ENCODE results near the gene LFNG. TPM values are rescaled to one million over a fixed set of nuclear protein-coding genes. Genes with fewer than 3 reads are reported as not detected.

The LFNG gene
- total and polyA plus RNA-seq, 3 experiments from 2014 or later, result 2.0 to 30.8 (median 28.0) TPM

DNA sequence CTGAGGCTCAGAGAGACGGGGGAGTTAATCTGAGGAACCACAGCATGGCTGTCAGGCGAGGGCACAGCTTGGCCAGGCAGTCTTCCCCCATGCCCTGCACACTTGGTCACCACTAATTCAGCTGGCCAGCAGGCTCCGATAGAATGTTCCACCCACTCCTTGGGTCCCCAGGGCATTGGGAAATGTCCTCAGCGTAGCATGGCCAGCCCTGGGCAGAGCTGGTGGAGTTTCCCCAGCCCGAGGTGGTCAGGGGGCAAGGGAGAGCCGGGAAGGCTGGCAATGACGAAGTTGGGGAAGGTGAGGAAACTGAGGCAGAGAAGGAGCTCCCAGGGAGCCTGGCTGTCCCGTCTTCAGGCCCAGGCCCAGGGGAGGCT lies 31.3 kb upstream of the LFNG start:
- H3K27ac ChIP-seq (ENCODE audit: low read depth, low read length), result no peak overlapping the region
- Mint-ChIP-seq H3K9me3 (no peaks in the 10 kb centered on the region), H3K36me3 (peaks cover 0 to 2% (median 0%) of the 10 kb centered on the region in 3 donors), H3K27me3 (peaks cover 0 to 3% of the 10 kb centered on the region in 2 donors), H3K4me1 (peaks cover 0 to 4% (median 2%) of the 10 kb centered on the region in 3 donors), H3K4me3 (no peak overlapping the region), H3K27ac (peak overlapping the region in 2 of 8 donors; percentile 54 to 69)
- no peaks in the 10 kb centered on the region for H3K4me1 ChIP-seq (ENCODE audit: insufficient read depth, low read length)
- H3K36me3 ChIP-seq (ENCODE audit: insufficient read depth, low read length), result no peaks in the 10 kb centered on the region
- H3K9me3 ChIP-seq (ENCODE audit: low read length), result no peaks in the 10 kb centered on the region
- no peak overlapping the region for H3K4me3 ChIP-seq (ENCODE audit: low read length)
- no peak for DNase-seq
- POLR2A ChIA-PET, result no interaction called here
- CTCF ChIA-PET, result interaction anchor here (1.4 to 2.1 kb wide), 2 partner anchors 10 to 19 kb away, joined by 5 read pairs; no protein-coding TSS in a partner anchor
- H3K27me3 ChIP-seq (ENCODE audit: insufficient read depth, low read length, poor library complexity, severe bottlenecking), result no peaks in the 10 kb centered on the region

DNA sequence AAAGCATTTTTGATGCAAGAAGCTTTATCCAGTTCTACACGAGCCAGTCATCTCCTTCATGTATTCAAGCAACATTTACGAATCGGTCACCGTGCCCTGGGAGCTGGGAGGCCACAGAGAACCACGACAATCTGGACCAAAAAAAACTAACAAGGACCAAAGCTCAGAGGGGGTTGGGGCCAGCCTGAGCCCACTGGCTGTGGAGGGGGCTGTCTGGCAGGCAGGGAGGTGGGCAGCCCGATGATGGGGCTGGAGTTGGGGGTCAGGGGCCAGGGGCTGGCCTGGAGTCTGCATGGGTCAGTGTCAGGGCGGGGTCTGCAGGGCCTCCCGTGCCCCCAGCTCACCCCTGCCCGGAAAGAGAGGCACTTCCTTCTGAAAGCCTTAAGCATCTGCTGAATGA lies 30.9 kb upstream of the LFNG start:
- peaks cover 0 to 3% of the 10 kb centered on the region in 2 donors for H3K27me3 Mint-ChIP-seq
- peak overlapping the region in 3 of 8 donors; percentile 30 to 82 (median 69) for H3K27ac Mint-ChIP-seq
- Histone ChIP-seq H3K4me3 (ENCODE audit: low read length) (no peak overlapping the region), H3K36me3 (ENCODE audit: insufficient read depth, low read length) (no peaks in the 10 kb centered on the region), H3K4me1 (ENCODE audit: insufficient read depth, low read length) (no peaks in the 10 kb centered on the region), H3K27me3 (ENCODE audit: insufficient read depth, low read length, poor library complexity, severe bottlenecking) (no peaks in the 10 kb centered on the region), H3K27ac (ENCODE audit: low read depth, low read length) (no peak overlapping the region), H3K9me3 (ENCODE audit: low read length) (no peaks in the 10 kb centered on the region)
- H3K4me1 Mint-ChIP-seq, result peaks cover 0 to 4% (median 2%) of the 10 kb centered on the region in 3 donors
- H3K36me3 Mint-ChIP-seq, result peaks cover 0 to 2% (median 0%) of the 10 kb centered on the region in 3 donors
- ChIA-PET CTCF (interaction anchor here (2.1 kb wide), 1 partner anchor 11 kb away, joined by 5 read pairs; no protein-coding TSS in a partner anchor), POLR2A (no interaction called here)
- H3K9me3 Mint-ChIP-seq, result no peaks in the 10 kb centered on the region
- no peak overlapping the region for H3K4me3 Mint-ChIP-seq
- DNase-seq, result no peak

DNA sequence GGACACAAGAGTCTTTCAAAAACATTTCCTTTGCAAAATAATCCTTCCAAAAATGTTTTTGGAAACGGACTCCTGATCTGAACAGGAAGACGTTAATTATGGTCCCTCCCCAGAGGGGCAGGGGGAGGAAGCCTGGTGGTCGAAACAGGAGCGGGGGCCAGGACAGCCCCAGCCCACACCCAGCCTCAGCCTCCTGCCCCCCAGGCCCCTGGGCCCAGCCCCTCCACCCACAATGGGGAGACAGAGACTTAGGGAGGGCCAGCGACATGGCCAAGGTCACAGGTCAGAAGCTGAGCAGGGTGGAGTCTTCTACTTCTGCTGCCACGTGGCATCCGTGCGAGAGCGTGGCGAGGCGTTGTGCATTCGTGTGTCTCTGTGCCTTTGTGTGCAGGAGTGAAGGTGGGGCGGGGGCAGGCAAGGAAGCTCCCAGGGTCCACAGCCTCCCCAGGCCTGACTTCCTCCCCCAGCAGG lies 29.4 kb upstream of the LFNG start:
- Histone ChIP-seq H3K27ac (ENCODE audit: low read depth, low read length) (no peak overlapping the region), H3K4me3 (ENCODE audit: low read length) (no peak overlapping the region), H3K27me3 (ENCODE audit: insufficient read depth, low read length, poor library complexity, severe bottlenecking) (no peaks in the 10 kb centered on the region), H3K36me3 (ENCODE audit: insufficient read depth, low read length) (no peaks in the 10 kb centered on the region), H3K9me3 (ENCODE audit: low read length) (no peaks in the 10 kb centered on the region), H3K4me1 (ENCODE audit: insufficient read depth, low read length) (no peaks in the 10 kb centered on the region)
- Mint-ChIP-seq H3K27me3 (peaks cover 0 to 2% of the 10 kb centered on the region in 2 donors), H3K36me3 (peaks cover 0 to 2% (median 0%) of the 10 kb centered on the region in 3 donors), H3K4me3 (no peak overlapping the region), H3K9me3 (no peaks in the 10 kb centered on the region), H3K4me1 (peaks cover 0 to 4% (median 2%) of the 10 kb centered on the region in 3 donors), H3K27ac (no peak overlapping the region)
- DNase-seq, result no peak
- ChIA-PET CTCF (no interaction called here), POLR2A (no interaction called here)

DNA sequence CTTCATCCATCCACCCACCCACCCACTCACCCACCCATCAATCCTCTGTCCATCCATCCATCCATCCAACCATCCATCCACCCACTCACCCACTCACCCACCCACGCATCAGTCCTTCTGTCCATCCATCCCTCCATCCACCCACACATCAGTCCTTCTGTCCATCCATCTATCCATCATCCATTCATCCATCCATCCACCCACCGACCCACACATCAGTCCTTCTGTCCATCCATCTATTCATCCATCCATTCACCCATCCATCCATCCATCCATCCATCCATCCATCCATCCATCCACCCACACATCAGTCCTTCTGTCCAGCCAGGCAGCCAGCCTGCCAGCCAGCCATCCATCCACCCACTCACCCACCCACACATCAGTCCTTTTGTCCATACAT lies 27.5 kb upstream of the LFNG start:
- Histone ChIP-seq H3K4me1 (ENCODE audit: insufficient read depth, low read length) (no peaks in the 10 kb centered on the region), H3K36me3 (ENCODE audit: insufficient read depth, low read length) (no peaks in the 10 kb centered on the region), H3K9me3 (ENCODE audit: low read length) (no peaks in the 10 kb centered on the region), H3K4me3 (ENCODE audit: low read length) (no peak overlapping the region), H3K27me3 (ENCODE audit: insufficient read depth, low read length, poor library complexity, severe bottlenecking) (peaks cover 1% of the 10 kb centered on the region), H3K27ac (ENCODE audit: low read depth, low read length) (no peak overlapping the region)
- H3K4me3 Mint-ChIP-seq, result no peak overlapping the region
- peaks cover 5 to 6% of the 10 kb centered on the region in 2 donors for H3K27me3 Mint-ChIP-seq
- H3K36me3 Mint-ChIP-seq, result peaks cover 0 to 2% (median 0%) of the 10 kb centered on the region in 3 donors
- no peak for DNase-seq
- H3K27ac Mint-ChIP-seq, result no peak overlapping the region
- POLR2A ChIA-PET, result interaction anchor here (0.5 kb wide), 1 partner anchor 339 kb away, joined by 5 read pairs; no protein-coding TSS in a partner anchor
- H3K4me1 Mint-ChIP-seq, result peaks cover 0 to 4% (median 2%) of the 10 kb centered on the region in 3 donors
- H3K9me3 Mint-ChIP-seq, result no peaks in the 10 kb centered on the region
- CTCF ChIA-PET, result no interaction called here

DNA sequence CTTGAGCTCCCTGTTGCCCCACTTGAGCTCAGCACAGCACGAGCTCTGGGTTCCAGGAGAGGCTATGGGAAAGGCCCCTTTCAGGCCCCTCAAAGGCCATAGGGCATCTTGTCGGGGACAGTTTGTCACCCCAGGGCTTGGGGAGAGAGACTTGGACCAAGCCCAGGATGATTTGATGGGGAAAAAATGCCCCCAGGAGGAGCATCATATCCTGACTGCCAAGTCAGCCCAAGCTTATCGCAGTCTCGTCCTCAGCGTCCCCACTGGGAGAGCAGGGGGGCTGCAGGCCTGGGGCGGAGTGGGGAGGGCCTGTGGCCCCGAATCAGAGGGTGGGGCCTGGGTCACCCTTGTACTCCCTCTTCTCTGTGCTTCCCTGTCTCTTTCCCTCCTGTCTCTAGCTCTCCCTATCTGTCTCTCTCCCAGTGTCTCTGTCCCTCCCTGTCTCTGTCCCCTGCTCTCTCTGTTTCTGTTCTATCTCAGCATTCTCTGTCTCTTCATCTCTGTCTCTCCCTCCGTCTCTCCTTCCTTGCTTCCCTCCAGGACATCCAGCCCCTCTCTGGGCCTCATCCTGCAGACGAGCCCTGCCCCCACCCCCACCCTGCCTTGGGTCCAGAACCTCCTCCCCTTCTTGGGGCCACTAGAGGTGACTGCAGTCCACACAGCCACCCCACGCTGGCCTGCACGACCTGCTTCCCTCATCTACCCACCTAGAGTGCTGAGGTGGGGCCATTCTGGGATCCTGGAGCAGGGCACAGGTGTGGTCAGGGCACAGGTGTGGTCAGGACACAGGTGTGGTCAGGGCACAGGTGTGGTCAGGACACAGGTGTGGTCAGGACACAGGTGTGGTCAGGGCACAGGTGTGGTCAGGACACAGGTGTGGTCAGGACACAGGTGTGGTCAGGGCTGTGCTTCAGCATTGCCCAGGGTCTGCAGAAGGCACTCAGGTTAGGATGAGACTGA lies 26.1 kb upstream of the LFNG start:
- POLR2A ChIA-PET, result no interaction called here

DNA sequence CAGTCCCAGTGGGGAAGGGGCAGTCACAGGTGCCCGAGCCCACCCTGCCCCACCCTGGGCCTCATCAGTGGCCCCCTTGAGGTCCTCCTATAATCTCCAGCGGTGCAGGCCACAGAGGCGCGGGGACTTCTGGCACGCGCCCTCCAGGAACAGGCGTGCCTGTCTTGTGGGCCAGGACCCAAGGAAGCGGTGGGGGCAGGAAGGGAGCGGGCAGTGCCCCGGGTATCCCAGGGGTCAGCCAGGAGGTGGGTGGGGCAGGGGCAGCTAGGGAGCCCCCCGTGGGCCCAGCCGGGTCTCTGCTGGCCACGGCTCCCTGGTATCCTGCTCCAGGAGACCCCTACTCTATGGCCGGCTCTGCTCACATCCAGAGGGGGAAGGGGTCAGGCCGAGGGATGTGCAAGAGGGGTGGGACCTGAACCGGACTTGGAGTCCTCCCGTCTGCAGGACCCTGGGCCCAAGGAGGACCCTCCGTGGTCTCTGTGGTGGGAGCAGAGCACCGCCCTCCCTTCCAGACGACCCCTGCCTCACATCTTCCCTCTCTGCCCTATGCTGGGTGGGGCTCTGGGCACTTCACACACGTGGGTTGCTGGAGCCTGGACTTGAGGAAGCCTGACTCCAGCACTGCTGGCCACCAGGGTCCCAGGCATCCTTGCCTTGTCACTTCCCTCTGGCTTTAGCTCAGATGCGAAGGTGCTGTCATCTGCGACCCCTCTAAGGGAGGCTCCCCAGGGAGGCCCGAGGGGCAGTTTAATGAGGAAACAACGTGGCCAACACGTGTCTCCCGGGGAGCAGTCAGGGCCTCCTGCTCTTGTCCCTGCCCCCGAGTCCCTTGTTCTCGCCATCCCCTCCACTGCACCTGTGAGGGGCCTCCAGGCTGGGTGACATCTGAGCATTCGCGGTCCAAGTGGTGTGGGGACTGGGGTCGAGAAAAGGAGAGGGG lies 25.1 kb upstream of the LFNG start:
- ChIA-PET POLR2A (interaction anchor here (0.6 to 0.7 kb wide), 2 partner anchors 472 to 589 kb away, joined by 3 to 4 read pairs; no protein-coding TSS in a partner anchor), CTCF (no interaction called here)
- no peaks in the 10 kb centered on the region for H3K36me3 ChIP-seq (ENCODE audit: insufficient read depth, low read length)
- H3K9me3 ChIP-seq (ENCODE audit: low read length), result no peaks in the 10 kb centered on the region
- H3K27me3 ChIP-seq (ENCODE audit: insufficient read depth, low read length, poor library complexity, severe bottlenecking), result peaks cover 4% of the 10 kb centered on the region
- no peak for DNase-seq
- no peak overlapping the region for H3K27ac ChIP-seq (ENCODE audit: low read depth, low read length)
- no peak overlapping the region for H3K4me3 ChIP-seq (ENCODE audit: low read length)
- peaks cover 3 to 10% of the 10 kb centered on the region in 2 donors for H3K27me3 Mint-ChIP-seq
- H3K4me1 Mint-ChIP-seq, result no peaks in the 10 kb centered on the region
- H3K9me3 Mint-ChIP-seq, result no peaks in the 10 kb centered on the region
- no peak overlapping the region for H3K4me3 Mint-ChIP-seq
- no peak overlapping the region for H3K27ac Mint-ChIP-seq
- no peaks in the 10 kb centered on the region for H3K36me3 Mint-ChIP-seq
- no peaks in the 10 kb centered on the region for H3K4me1 ChIP-seq (ENCODE audit: insufficient read depth, low read length)

More for the DNA sequence above, 26.1 kb upstream of the LFNG start:
- Histone ChIP-seq H3K27me3 (ENCODE audit: insufficient read depth, low read length, poor library complexity, severe bottlenecking) (peaks cover 4% of the 10 kb centered on the region), H3K36me3 (ENCODE audit: insufficient read depth, low read length) (no peaks in the 10 kb centered on the region), H3K27ac (ENCODE audit: low read depth, low read length) (no peak overlapping the region), H3K9me3 (ENCODE audit: low read length) (no peaks in the 10 kb centered on the region), H3K4me1 (ENCODE audit: insufficient read depth, low read length) (no peaks in the 10 kb centered on the region), H3K4me3 (ENCODE audit: low read length) (no peak overlapping the region)
- H3K4me1 Mint-ChIP-seq, result peaks cover 0 to 4% (median 2%) of the 10 kb centered on the region in 3 donors
- peaks cover 0 to 2% (median 0%) of the 10 kb centered on the region in 3 donors for H3K36me3 Mint-ChIP-seq
- DNase-seq, result no peak
- peaks cover 5 to 10% of the 10 kb centered on the region in 2 donors for H3K27me3 Mint-ChIP-seq
- H3K9me3 Mint-ChIP-seq, result no peaks in the 10 kb centered on the region
- no peak overlapping the region for H3K27ac Mint-ChIP-seq
- H3K4me3 Mint-ChIP-seq, result no peak overlapping the region
- CTCF ChIA-PET, result no interaction called here

DNA sequence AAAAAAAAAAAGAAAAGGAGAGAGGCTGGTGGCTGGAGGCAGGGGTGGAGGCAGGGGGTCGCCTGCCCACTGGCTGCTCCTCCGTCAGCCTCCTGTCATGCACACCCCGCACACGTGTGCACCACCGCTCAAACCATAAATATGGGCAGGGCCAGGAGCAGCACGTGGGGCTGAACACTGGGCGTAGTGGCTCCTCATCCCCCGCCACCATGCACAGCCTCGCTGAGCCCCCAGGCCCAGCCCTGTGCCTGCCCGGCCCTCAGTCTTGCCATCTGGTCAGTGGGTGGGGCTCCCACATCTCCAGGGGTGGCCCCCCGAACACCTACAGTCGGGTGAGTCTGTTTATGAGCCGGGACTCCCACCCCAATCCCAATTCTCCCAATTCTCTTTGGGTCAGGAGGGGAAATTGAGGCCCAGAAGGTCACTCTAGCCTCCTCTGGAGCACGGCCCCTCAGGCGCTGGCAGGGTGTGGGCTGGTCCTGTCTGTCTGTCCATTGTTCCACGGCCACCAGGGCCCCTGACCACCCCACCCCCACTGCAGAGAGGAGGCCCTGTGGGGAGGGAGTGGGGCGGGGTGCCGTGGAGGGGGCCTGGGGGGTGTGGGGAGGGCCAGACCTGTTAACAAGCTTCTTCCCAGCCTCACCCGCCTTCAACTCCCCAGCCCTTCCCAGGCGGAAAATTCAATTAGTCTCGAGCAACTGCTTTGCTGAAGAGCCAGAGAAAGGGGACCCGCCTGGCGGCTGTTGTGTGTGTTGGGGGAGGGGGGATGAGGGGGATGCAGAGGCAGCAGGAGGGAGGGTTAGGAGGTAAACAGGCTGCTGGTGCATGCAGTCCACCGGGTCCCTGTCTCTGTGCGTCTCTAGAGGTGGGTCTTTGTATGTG lies 23.9 kb upstream of the LFNG start:
- ChIA-PET POLR2A (interaction anchor here (0.6 to 0.7 kb wide), 2 partner anchors 471 to 588 kb away, joined by 3 to 4 read pairs; no protein-coding TSS in a partner anchor), CTCF (no interaction called here)
- DNase-seq, result no peak
- Histone ChIP-seq H3K9me3 (ENCODE audit: low read length) (no peaks in the 10 kb centered on the region), H3K4me1 (ENCODE audit: insufficient read depth, low read length) (no peaks in the 10 kb centered on the region), H3K27me3 (ENCODE audit: insufficient read depth, low read length, poor library complexity, severe bottlenecking) (peaks cover 4% of the 10 kb centered on the region), H3K27ac (ENCODE audit: low read depth, low read length) (no peak overlapping the region), H3K4me3 (ENCODE audit: low read length) (no peak overlapping the region), H3K36me3 (ENCODE audit: insufficient read depth, low read length) (no peaks in the 10 kb centered on the region)
- Mint-ChIP-seq H3K4me3 (no peak overlapping the region), H3K4me1 (no peaks in the 10 kb centered on the region), H3K36me3 (no peaks in the 10 kb centered on the region), H3K27ac (no peak overlapping the region), H3K9me3 (no peaks in the 10 kb centered on the region), H3K27me3 (peaks cover 3 to 10% of the 10 kb centered on the region in 2 donors)

All from CD8-positive, alpha-beta memory T cell (primary cell).